CD4-positive, alpha-beta memory T cell (primary cell): ENCODE measurements around the gene FANCM. TPM values are rescaled to one million over a fixed set of nuclear protein-coding genes. Genes with fewer than 3 reads are reported as not detected.

Source experiments
- CTCF ChIA-PET: fragments of 350-600 bp; sonication (Branson Sonifier 250); formaldehyde crosslinking; loops from one replicate; lab custom pipeline; 2021; ENCODE audit warnings: inconsistent platforms; ENCODE audit not compliant: partially characterized antibody; lab: Charles Lee
- POLR2A ChIA-PET: fragments of 350-600 bp; sonication (Branson Sonifier 250); formaldehyde crosslinking; loops from one replicate; lab custom pipeline; 2021; ENCODE audit not compliant: partially characterized antibody; lab: Charles Lee
- DNase-seq, 5 donors: peaks; one replicate each; pipeline versions ENCODE4 v3.0.0 to v3.0.0-alpha.2; 2020 to 2022; ENCODE audit warnings: mixed read lengths in 1 of 5
- H3K27ac ChIP-seq: one replicate; pipeline ENCODE4 v1.7.0; 2013; ENCODE audit warnings: low read depth, low read length
- H3K27me3 ChIP-seq: 2 replicates; pipeline ENCODE4 v1.7.0; 2013; ENCODE audit warnings: mild to moderate bottlenecking, low read length, moderate library complexity; ENCODE audit not compliant: insufficient read depth
- H3K36me3 ChIP-seq: 2 replicates; pipeline ENCODE4 v1.7.0; 2013; ENCODE audit warnings: mild to moderate bottlenecking, low read length, moderate library complexity; ENCODE audit not compliant: insufficient read depth
- H3K4me1 ChIP-seq: 2 replicates; pipeline ENCODE4 v1.7.0; 2013; ENCODE audit warnings: mild to moderate bottlenecking, low read length, moderate library complexity; ENCODE audit not compliant: insufficient read depth
- H3K4me3 ChIP-seq, 2 donors: one replicate each; pipeline ENCODE4 v1.7.0; 2013; ENCODE audit warnings: low read length in 2 of 2, mild to moderate bottlenecking in 1 of 2
- H3K9me3 ChIP-seq, 2 donors: one replicate each; pipeline ENCODE4 v1.7.0; 2013; ENCODE audit warnings: low read length in 2 of 2, control low read depth in 1 of 2; ENCODE audit not compliant: control insufficient read depth in 1 of 2
- H3K27ac Mint-ChIP-seq, 7 donors: one replicate each; pipeline ENCODE4 v1.8.0; 2020 to 2021; ENCODE audit warnings: mixed read lengths in 7 of 7, mild to moderate bottlenecking in 6 of 7, inconsistent platforms in 3 of 7, moderate library complexity in 3 of 7
- H3K27me3 Mint-ChIP-seq, 2 donors: one replicate each; pipeline ENCODE4 v1.8.0; 2020 to 2021; ENCODE audit warnings: mixed read lengths in 2 of 2
- H3K36me3 Mint-ChIP-seq, 2 donors: one replicate each; pipeline ENCODE4 v1.8.0; 2020 to 2021; ENCODE audit warnings: mixed read lengths in 2 of 2, inconsistent platforms in 1 of 2, mild to moderate bottlenecking in 1 of 2
- H3K4me1 Mint-ChIP-seq, 4 donors: one replicate each; pipeline ENCODE4 v1.8.0; 2020 to 2021; ENCODE audit warnings: mixed read lengths in 4 of 4, mild to moderate bottlenecking in 1 of 4
- H3K4me3 Mint-ChIP-seq, 8 donors: one replicate each; pipeline ENCODE4 v1.8.0; 2020 to 2021; ENCODE audit warnings: mixed read lengths in 8 of 8, mild to moderate bottlenecking in 7 of 8, moderate library complexity in 6 of 8, inconsistent platforms in 3 of 8
- H3K9me3 Mint-ChIP-seq, 8 donors: one replicate each; pipeline ENCODE4 v1.8.0; 2020 to 2021; ENCODE audit warnings: mixed read lengths in 8 of 8, mild to moderate bottlenecking in 5 of 8, inconsistent platforms in 3 of 8, moderate library complexity in 1 of 8
- intact Hi-C: fragments of 100-400 bp; cut with micrococcal nuclease; formaldehyde crosslinking; loops from one replicate; pipeline ENCODE4 v1.15.1; 2023
- polyA plus RNA-seq, 2 donors: library from polyadenylated mRNA; unstranded; fragments of 300-500 nt; fragmentation: Illumina TruSeq; gene quantifications; one replicate each; pipeline ENCODE4 v1.2.3, GENCODE V29; 2021
- total RNA-seq, 2 experiments: library from RNA; stranded (reverse); gene quantifications; one replicate each; pipeline ENCODE4 v1.2.3, GENCODE V29; 2021

Gene FANCM
- total and polyA plus RNA-seq, 4 experiments from 2014 or later, result 2.1 to 8.6 (median 6.8) TPM

- intact Hi-C loops, result no loop called here
- no peak overlapping the region for H3K4me3 Mint-ChIP-seq
These were observed 10.0 kb upstream of the FANCM start for GRCh38 chr14:45125754-45126153.

DNA sequence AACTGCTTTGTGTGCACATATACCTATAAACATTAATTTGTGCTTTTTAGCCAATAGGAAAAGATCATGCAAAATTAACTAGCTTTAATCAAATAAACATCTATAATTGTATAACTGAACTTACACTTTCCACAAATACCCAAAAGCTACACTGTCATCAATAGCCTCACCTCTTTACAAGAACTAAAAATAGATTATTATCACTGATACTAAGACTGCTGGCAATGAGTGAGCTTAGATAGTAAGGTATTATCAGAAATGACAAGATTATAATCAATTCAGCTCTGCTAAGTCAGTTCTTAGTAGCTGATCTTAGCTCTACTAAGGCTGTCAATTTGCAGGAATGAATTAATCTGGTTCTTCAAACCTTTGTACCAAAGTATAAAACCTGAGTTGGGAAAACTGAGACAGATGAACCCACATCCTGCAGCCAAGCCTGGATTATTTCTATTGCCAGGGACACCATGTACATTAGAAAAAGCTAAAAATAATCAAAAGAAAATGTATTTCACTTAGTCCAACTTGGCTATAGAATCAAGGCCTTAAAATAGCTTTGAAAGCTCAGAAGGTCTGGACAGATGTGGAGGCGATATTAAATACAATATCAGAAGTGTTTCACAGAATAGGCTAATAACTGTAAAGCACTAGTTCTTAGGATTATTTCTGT, 6.6 kb upstream of the FANCM start:
- Histone ChIP-seq H3K4me3 (no peak overlapping the region), H3K9me3 (no peaks in the 10 kb centered on the region), H3K4me1 (peaks cover 27% of the 10 kb centered on the region), H3K27ac (no peak overlapping the region), H3K27me3 (no peaks in the 10 kb centered on the region), H3K36me3 (no peaks in the 10 kb centered on the region)
- Mint-ChIP-seq H3K27me3 (no peaks in the 10 kb centered on the region), H3K27ac (no peak overlapping the region), H3K4me1 (peaks cover 12 to 33% (median 17%) of the 10 kb centered on the region in 4 donors), H3K36me3 (peaks cover 19 to 22% of the 10 kb centered on the region in 2 donors), H3K4me3 (no peak overlapping the region), H3K9me3 (no peaks in the 10 kb centered on the region)
- DNase-seq, result no peak
- intact Hi-C loops, result no loop called here
- ChIA-PET POLR2A (interaction anchor here (1.6 kb wide), 1 partner anchor 167 kb away, joined by 3 read pairs; the partner anchor contains the start of genes KLHL28 and TOGARAM1), CTCF (interaction anchor here (0.8 to 1.5 kb wide), 3 partner anchors 30 to 139 kb away, joined by 3 read pairs; no protein-coding TSS in a partner anchor)

More at GRCh38 chr14:45125754-45126153, 10.0 kb upstream of the FANCM start:
- Mint-ChIP-seq H3K27ac (peak overlapping the region in 2 of 7 donors; percentile 39 to 86), H3K36me3 (peaks cover 35 to 36% of the 10 kb centered on the region in 2 donors), H3K27me3 (no peaks in the 10 kb centered on the region), H3K4me1 (peaks cover 2 to 10% (median 5%) of the 10 kb centered on the region in 4 donors), H3K9me3 (no peaks in the 10 kb centered on the region)
- POLR2A ChIA-PET, result interaction anchor here (0.7 to 1.3 kb wide), 3 partner anchors 9 to 170 kb away, joined by 3 read pairs; partner anchors contain the start of gene FKBP3
- CTCF ChIA-PET, result no interaction called here
- Histone ChIP-seq H3K27me3 (no peaks in the 10 kb centered on the region), H3K36me3 (peaks cover 4% of the 10 kb centered on the region), H3K9me3 (no peaks in the 10 kb centered on the region), H3K4me1 (peaks cover 7% of the 10 kb centered on the region), H3K27ac (no peak overlapping the region), H3K4me3 (no peak overlapping the region)
- DNase-seq, result no peak

DNA sequence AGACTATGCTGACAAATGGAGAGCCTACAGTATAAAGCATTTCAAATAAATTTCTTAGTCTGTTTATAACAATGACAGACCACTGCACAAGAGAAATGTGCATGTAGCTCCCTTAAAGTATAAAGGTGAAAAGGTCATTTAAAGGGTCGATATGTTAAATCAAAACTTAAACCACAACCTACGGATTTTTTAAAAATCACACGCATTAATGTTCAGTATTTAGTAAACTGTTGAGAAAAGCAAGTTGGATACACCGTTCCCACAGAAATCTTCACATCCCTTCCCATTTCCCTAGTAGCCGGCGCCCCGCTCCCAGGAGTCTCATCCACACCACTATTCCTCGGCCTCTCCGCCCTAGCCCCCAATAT, 2.1 kb upstream of the FANCM start:
- H3K27ac ChIP-seq, result peak overlapping the region; percentile 91
- Mint-ChIP-seq H3K4me1 (peaks cover 25 to 59% (median 43%) of the 10 kb centered on the region in 4 donors), H3K36me3 (peaks cover under 1 to 29% of the 10 kb centered on the region in 2 donors), H3K4me3 (peak overlapping the region; percentile 89 to 100 (median 98)), H3K27ac (peak overlapping the region; percentile 91 to 99 (median 97)), H3K27me3 (no peaks in the 10 kb centered on the region), H3K9me3 (no peaks in the 10 kb centered on the region)
- H3K36me3 ChIP-seq, result no peaks in the 10 kb centered on the region
- peak overlapping the region; percentile 91 to 97 for H3K4me3 ChIP-seq
- no peak for DNase-seq
- ChIA-PET POLR2A (interaction anchor here (0.6 to 4.7 kb wide), 12 partner anchors 9 to 237 kb away, joined by 3 to 77 read pairs (median 6); partner anchors contain the start of genes KLHL28, MIS18BP1, PRPF39 and TOGARAM1), CTCF (interaction anchor here (1.2 to 1.5 kb wide), 3 partner anchors 116 to 171 kb away, joined by 4 to 5 read pairs (median 4); partner anchors contain the start of genes MIS18BP1 and TOGARAM1)
- H3K27me3 ChIP-seq, result no peaks in the 10 kb centered on the region
- H3K4me1 ChIP-seq, result peaks cover 47% of the 10 kb centered on the region
- intact Hi-C loops, result loop anchor here (1.0 kb wide), 5 partner anchors 49 to 236 kb away; partner anchors contain the start of genes KLHL28, MIS18BP1 and PRPF39
- H3K9me3 ChIP-seq, result no peaks in the 10 kb centered on the region

DNA sequence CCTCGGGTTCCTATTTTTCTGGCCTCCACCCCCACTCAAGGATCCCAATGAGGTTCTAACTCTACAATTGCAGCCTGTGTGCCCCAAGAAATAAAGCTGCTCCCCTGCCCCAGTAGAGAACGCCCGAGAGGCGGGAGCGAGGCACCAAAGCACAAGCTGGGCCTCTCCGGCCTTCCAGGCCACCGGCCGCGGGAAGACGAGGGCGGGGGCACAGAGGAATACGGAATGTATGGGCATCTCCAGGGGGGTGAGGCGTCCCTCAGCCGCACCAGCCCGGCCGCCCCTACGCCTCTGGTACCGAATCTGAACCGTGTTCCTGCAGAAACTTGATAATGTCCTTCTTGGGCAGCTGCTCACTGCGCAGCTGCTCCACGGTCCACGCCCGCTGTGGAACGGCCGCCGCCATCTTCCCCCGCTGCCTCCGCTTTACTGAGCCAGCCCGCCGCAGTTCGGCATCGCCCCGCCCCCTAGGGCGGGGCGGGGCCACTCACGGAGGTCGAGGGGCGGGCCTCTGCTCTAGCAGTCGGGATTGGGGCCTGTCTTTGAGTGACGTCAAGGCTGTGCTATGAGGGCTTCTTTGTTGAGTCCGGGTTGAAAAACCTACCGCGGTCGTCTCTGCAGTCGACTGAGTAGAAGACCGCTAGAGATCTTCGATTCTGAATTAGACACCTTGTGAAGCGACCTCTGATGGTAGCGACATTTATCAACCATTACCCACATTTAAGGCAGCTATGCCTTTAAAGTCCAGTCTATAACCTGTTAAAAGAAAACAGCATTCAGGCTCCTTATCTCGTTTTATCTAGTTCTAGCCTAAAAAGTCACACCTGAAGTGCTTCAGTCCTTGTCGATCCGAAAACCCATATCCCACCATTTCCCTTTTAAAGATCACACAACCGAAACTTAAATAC, 1.4 kb upstream of the FANCM start, which contains the start of gene FKBP3:
Gene FKBP3, minus strand, starts transcription at position 431 of the 908 bp plus-strand sequence. Its CDS starts 25 bp downstream, at position 406.
- Mint-ChIP-seq H3K27ac (peak within 1 kb of the TSS; percentile 91 to 99 (median 97)), H3K36me3 (peaks cover 0 to 26% of the 10 kb centered on the region in 2 donors), H3K4me3 (peak within 1 kb of the TSS; percentile 89 to 100 (median 98)), H3K4me1 (peaks cover 26 to 62% (median 45%) of the 10 kb centered on the region in 4 donors), H3K9me3 (no peaks in the 10 kb centered on the region), H3K27me3 (no peaks in the 10 kb centered on the region)
- Histone ChIP-seq H3K27me3 (no peaks in the 10 kb centered on the region), H3K27ac (peak within 1 kb of the TSS; percentile 91), H3K4me1 (peaks cover 44% of the 10 kb centered on the region), H3K36me3 (no peaks in the 10 kb centered on the region), H3K9me3 (no peaks in the 10 kb centered on the region), H3K4me3 (peak within 1 kb of the TSS; percentile 91 to 97)
- ChIA-PET POLR2A (interaction anchor here (0.6 to 4.7 kb wide), 14 partner anchors 9 to 238 kb away, joined by 3 to 77 read pairs (median 6); partner anchors contain the start of genes KLHL28, MIS18BP1, PRPF39 and TOGARAM1), CTCF (interaction anchor here (1.2 to 2.3 kb wide), 5 partner anchors 17 to 172 kb away, joined by 3 to 6 read pairs (median 4); partner anchors contain the start of genes MIS18BP1 and TOGARAM1)
- intact Hi-C loops, result loop anchor here (1.0 kb wide), 5 partner anchors 50 to 237 kb away; partner anchors contain the start of genes KLHL28, MIS18BP1 and PRPF39
- peak; percentile 90 to 99 (median 96) for DNase-seq

DNA sequence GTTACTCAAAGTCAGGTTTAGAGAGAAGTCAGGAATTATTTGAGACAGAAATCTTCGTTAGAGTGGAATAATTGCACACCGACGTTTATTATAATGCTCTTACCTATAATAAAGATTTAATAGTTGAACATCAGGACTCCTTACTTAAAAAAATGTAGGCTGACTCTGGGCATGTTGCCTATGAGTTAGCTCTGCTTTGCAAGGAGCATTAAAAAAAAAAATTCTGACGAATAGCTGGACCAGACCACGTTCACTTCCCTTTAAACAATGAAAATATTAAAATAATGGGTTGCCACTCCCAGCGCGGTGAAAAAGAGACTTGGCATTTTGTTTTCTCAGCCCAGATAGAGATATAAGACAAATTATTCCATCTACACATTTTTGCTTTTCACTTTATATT, 574 bp upstream of the FANCM start:
- Mint-ChIP-seq H3K4me1 (peaks cover 26 to 64% (median 46%) of the 10 kb centered on the region in 4 donors), H3K36me3 (peaks cover 0 to 26% of the 10 kb centered on the region in 2 donors), H3K27ac (peak overlapping the region; percentile 91 to 99 (median 97)), H3K4me3 (peak overlapping the region; percentile 89 to 100 (median 98)), H3K27me3 (no peaks in the 10 kb centered on the region), H3K9me3 (no peaks in the 10 kb centered on the region)
- Histone ChIP-seq H3K9me3 (no peaks in the 10 kb centered on the region), H3K4me1 (peaks cover 42% of the 10 kb centered on the region), H3K27ac (peak overlapping the region; percentile 91), H3K4me3 (peak overlapping the region; percentile 42 to 97), H3K27me3 (no peaks in the 10 kb centered on the region), H3K36me3 (no peaks in the 10 kb centered on the region)
- DNase-seq, result no peak
- POLR2A ChIA-PET, result interaction anchor here (1.0 to 4.7 kb wide), 8 partner anchors 9 to 238 kb away, joined by 3 to 77 read pairs (median 12); partner anchors contain the start of genes KLHL28, MIS18BP1, PRPF39 and TOGARAM1
- intact Hi-C loops, result no loop called here
- CTCF ChIA-PET, result interaction anchor here (1.5 to 2.3 kb wide), 3 partner anchors 18 to 134 kb away, joined by 3 to 6 read pairs (median 5); partner anchors contain the start of gene MIS18BP1

DNA sequence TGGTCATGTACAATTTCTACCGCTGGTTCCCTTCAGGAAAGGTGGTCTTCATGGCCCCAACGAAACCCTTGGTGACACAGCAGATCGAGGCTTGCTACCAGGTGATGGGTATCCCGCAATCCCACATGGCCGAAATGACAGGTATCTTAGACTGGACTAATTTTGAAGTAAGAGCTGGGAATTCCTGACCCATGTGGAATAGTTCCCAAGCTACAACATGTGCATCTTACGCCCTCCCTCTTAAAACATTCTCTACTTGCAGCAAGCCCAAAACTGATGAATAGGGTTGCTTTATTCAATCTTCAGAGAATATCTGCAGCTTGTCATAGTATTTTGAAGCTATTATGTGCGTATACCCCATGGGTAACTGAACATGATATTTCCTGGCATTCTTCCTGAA, 669 bp downstream of the FANCM start:
- ChIA-PET POLR2A (interaction anchor here (0.5 to 4.7 kb wide), 4 partner anchors 19 to 174 kb away, joined by 4 to 77 read pairs (median 6); partner anchors contain the start of genes KLHL28, PRPF39 and TOGARAM1), CTCF (interaction anchor here (2.3 kb wide), 1 partner anchor 19 kb away, joined by 6 read pairs; no protein-coding TSS in a partner anchor)
- H3K9me3 ChIP-seq, result no peaks in the 10 kb centered on the region
- Mint-ChIP-seq H3K36me3 (peaks cover 0 to 26% of the 10 kb centered on the region in 2 donors), H3K9me3 (no peaks in the 10 kb centered on the region), H3K27me3 (no peaks in the 10 kb centered on the region), H3K4me1 (peaks cover 29 to 59% (median 45%) of the 10 kb centered on the region in 4 donors), H3K4me3 (peak overlapping the region; percentile 89 to 100 (median 98)), H3K27ac (peak overlapping the region; percentile 91 to 99 (median 97))
- H3K4me1 ChIP-seq, result peaks cover 36% of the 10 kb centered on the region
- no peaks in the 10 kb centered on the region for H3K27me3 ChIP-seq
- H3K4me3 ChIP-seq, result peak overlapping the region; percentile 42 to 97
- no peak for DNase-seq
- intact Hi-C loops, result no loop called here
- no peaks in the 10 kb centered on the region for H3K36me3 ChIP-seq
- peak overlapping the region; percentile 91 for H3K27ac ChIP-seq
